Motor neuron (in vitro differentiated cells): ENCODE data around the gene IFNLR1. TPM values are rescaled to one million over a fixed set of nuclear protein-coding genes. Genes with fewer than 3 reads are reported as not detected.

Experiments
- ATAC-seq, 8 experiments: fragments of 200-7000 bp; cut with Tn5 transposase; replicated peaks in 6 of 8; 2 replicates each; pipeline ENCODE4 v1.8.0; 2021; ENCODE audit warnings: mild to moderate bottlenecking in 8 of 8, moderate library complexity in 8 of 8
- H3K27ac ChIP-seq, 2 donors: fragments of 250-450 bp; sonication (Bioruptor Pico); 2 replicates each; pipeline ENCODE4 v1.9.0; 2021; ENCODE audit warnings: antibody characterized with exemption in 2 of 2, mild to moderate bottlenecking in 2 of 2, moderate library complexity in 1 of 2
- H3K4me1 ChIP-seq, 2 donors: fragments of 250-450 bp; sonication (Bioruptor Pico); replicated peaks in 1 of 2; 2 replicates each; pipeline ENCODE4 v1.6.1; 2021; ENCODE audit warnings: antibody characterized with exemption in 2 of 2, mild to moderate bottlenecking in 2 of 2, moderate library complexity in 1 of 2
- H3K4me3 ChIP-seq, 5 donors: fragments of 250-450 bp; sonication (Bioruptor Pico); 2 replicates each; pipeline ENCODE4 v1.9.0; 2021; ENCODE audit warnings: antibody characterized with exemption in 5 of 5, mild to moderate bottlenecking in 5 of 5, moderate library complexity in 4 of 5
- WGBS, 10 experiments: fragments of 450-650 bp; shearing (Covaris generic); methylation state at CpG; one replicate each; pipeline ENCODE4 v1.0.0; 2022; 5-methylcytosine and 5-hydroxymethylcytosine counted together
- in situ Hi-C, 9 experiments: fragments of 400-800 bp; cut with MboI; loops; one replicate each; pipeline ENCODE4 v1.15.0; 2021; ENCODE audit warnings: low sequenced_read_pairs in 9 of 9, low pct_unique_long_range_greater_than_20kb in 2 of 9; ENCODE audit not compliant: unreplicated experiment in 9 of 9
- total RNA-seq, 8 experiments: library from RNA; unstranded; fragments of 300-600 nt; gene quantifications; 2 replicates each; pipeline versions ENCODE4 v1.2.3 to v1.2.4, GENCODE V29; 2022

The IFNLR1 gene
- total RNA-seq, 8 experiments from 2014 or later, result 0.11 to 2.1 (median 0.55) TPM

GRCh38 chr1:24172598-24172997 is 14.5 kb downstream of the IFNLR1 start:
- no peak overlapping the region for H3K27ac ChIP-seq
- H3K4me3 ChIP-seq, result no peak overlapping the region
- WGBS, 10 experiments, result 80 to 97% (median 85%) methylated on average over 2 to 5 of the region's 5 CpGs
- in situ Hi-C loops, result no loop called here
- no peaks in the 10 kb centered on the region for H3K4me1 ChIP-seq
- no peak for ATAC-seq

GRCh38 chr1:24169286-24169685 is 17.8 kb downstream of the IFNLR1 start:
- 60 to 98% (median 91%) methylated on average over 1 to 11 of the region's 12 CpGs; no CpG with 5 or more reads in 5 of the 10 experiments for WGBS, 10 experiments
- H3K4me3 ChIP-seq, result no peak overlapping the region
- no peak for ATAC-seq
- no peaks in the 10 kb centered on the region for H3K4me1 ChIP-seq
- in situ Hi-C loops, result no loop called here
- H3K27ac ChIP-seq, result no peak overlapping the region

GRCh38 chr1:24168245-24168644 is 18.8 kb downstream of the IFNLR1 start:
- H3K27ac ChIP-seq, result no peak overlapping the region
- 56 to 100% (median 78%) methylated on average over 1 to 7 of the region's 7 CpGs for WGBS, 10 experiments
- no peak overlapping the region for H3K4me3 ChIP-seq
- in situ Hi-C loops, result no loop called here
- ATAC-seq, result no peak
- H3K4me1 ChIP-seq, result no peaks in the 10 kb centered on the region

GRCh38 chr1:24167008-24167407 is 20.1 kb downstream of the IFNLR1 start:
- no peak for ATAC-seq
- in situ Hi-C loops, result no loop called here
- H3K27ac ChIP-seq, result no peak overlapping the region
- H3K4me1 ChIP-seq, result no peaks in the 10 kb centered on the region
- 40 to 100% (median 64%) methylated on average over 2 to 4 of the region's 4 CpGs; no CpG with 5 or more reads in 2 of the 10 experiments for WGBS, 10 experiments
- H3K4me3 ChIP-seq, result no peak overlapping the region

- ATAC-seq, result no peak
- no peak overlapping the region for H3K27ac ChIP-seq
- H3K4me3 ChIP-seq, result no peak overlapping the region
- no peaks in the 10 kb centered on the region for H3K4me1 ChIP-seq
- in situ Hi-C loops, result no loop called here
- 78 to 100% (median 90%) methylated on average over 1 to 2 of the region's 2 CpGs; no CpG with 5 or more reads in 1 of the 10 experiments for WGBS, 10 experiments
Measured at GRCh38 chr1:24165500-24165899, 21.6 kb downstream of the IFNLR1 start.

GRCh38 chr1:24164004-24164403 is 23.1 kb downstream of the IFNLR1 start:
- Histone ChIP-seq H3K4me1 (no peaks in the 10 kb centered on the region), H3K4me3 (no peak overlapping the region), H3K27ac (no peak overlapping the region)
- WGBS, 10 experiments, result 40 to 92% (median 89%) methylated on average over 1 to 3 of the region's 3 CpGs; no CpG with 5 or more reads in 3 of the 10 experiments
- ATAC-seq, result no peak
- in situ Hi-C loops, result no loop called here

- H3K4me1 ChIP-seq, result no peaks in the 10 kb centered on the region
- in situ Hi-C loops, result no loop called here
- 59 to 91% (median 82%) methylated on average over 2 to 5 of the region's 5 CpGs; no CpG with 5 or more reads in 4 of the 10 experiments for WGBS, 10 experiments
- no peak overlapping the region for H3K4me3 ChIP-seq
- H3K27ac ChIP-seq, result no peak overlapping the region
- no peak for ATAC-seq
Measured at GRCh38 chr1:24162201-24162600, 24.9 kb downstream of the IFNLR1 start.

GRCh38 chr1:24161270-24161669 is 25.8 kb downstream of the IFNLR1 start:
- no peak overlapping the region for H3K4me3 ChIP-seq
- 33 to 94% (median 79%) methylated on average over 1 to 4 of the region's 4 CpGs; no CpG with 5 or more reads in 5 of the 10 experiments for WGBS, 10 experiments
- H3K4me1 ChIP-seq, result no peaks in the 10 kb centered on the region
- ATAC-seq, result no peak
- H3K27ac ChIP-seq, result no peak overlapping the region
- in situ Hi-C loops, result no loop called here

GRCh38 chr1:24159366-24159765 is 27.7 kb downstream of the IFNLR1 start:
- in situ Hi-C loops, result no loop called here
- H3K4me1 ChIP-seq, result no peaks in the 10 kb centered on the region
- ATAC-seq, result no peak
- 20 to 75% (median 67%) methylated on average over 1 to 5 of the region's 5 CpGs; no CpG with 5 or more reads in 4 of the 10 experiments for WGBS, 10 experiments
- H3K27ac ChIP-seq, result no peak overlapping the region
- no peak overlapping the region for H3K4me3 ChIP-seq

- ATAC-seq, result peak in 1 of 8 experiments; percentile 68
- in situ Hi-C loops, result no loop called here
- no peak overlapping the region for H3K27ac ChIP-seq
- H3K4me3 ChIP-seq, result no peak overlapping the region
- H3K4me1 ChIP-seq, result no peaks in the 10 kb centered on the region
- WGBS, 10 experiments, result 20 to 92% (median 66%) methylated on average over 1 to 5 of the region's 6 CpGs; no CpG with 5 or more reads in 4 of the 10 experiments
Measured at GRCh38 chr1:24157918-24158481, 29.1 kb downstream of the IFNLR1 start.

- 73 to 94% (median 82%) methylated on average over 3 to 11 of the region's 18 CpGs; no CpG with 5 or more reads in 6 of the 10 experiments for WGBS, 10 experiments
- ATAC-seq, result no peak
- Histone ChIP-seq H3K27ac (no peak overlapping the region), H3K4me3 (no peak overlapping the region), H3K4me1 (no peaks in the 10 kb centered on the region)
- in situ Hi-C loops, result no loop called here
Measured at GRCh38 chr1:24156542-24157260, 30.4 kb downstream of the IFNLR1 start.

- no peak for ATAC-seq
- H3K4me1 ChIP-seq, result peaks cover 0 to 5% of the 10 kb centered on the region in 2 donors
- H3K27ac ChIP-seq, result no peak overlapping the region
- in situ Hi-C loops, result no loop called here
- no peak overlapping the region for H3K4me3 ChIP-seq
- 44 to 91% (median 67%) methylated on average over 1 to 9 of the region's 11 CpGs; no CpG with 5 or more reads in 3 of the 10 experiments for WGBS, 10 experiments
Measured at GRCh38 chr1:24155011-24155782, 31.9 kb downstream of the IFNLR1 start.

- Histone ChIP-seq H3K27ac (no peak overlapping the region), H3K4me3 (no peak overlapping the region), H3K4me1 (peaks cover 0 to 5% of the 10 kb centered on the region in 2 donors)
- WGBS, 10 experiments, result 53 to 79% (median 65%) methylated on average over 2 to 8 of the region's 8 CpGs
- in situ Hi-C loops, result no loop called here
- ATAC-seq, result no peak
Measured at GRCh38 chr1:24154215-24154614, 32.9 kb downstream of the IFNLR1 start.
